Stimulated activated CD8-positive, alpha-beta memory T cell treated with anti-CD3 and anti-CD28 coated beads, Interleukin-4, amount 100 ng/mL, for 48 hours (primary cell): Measurements from ENCODE around the gene PIK3R5.
A peak's percentile ranks its signal among the peaks of the same experiment; 100 is the strongest.
"Not testable (repeated sequence)": the region's sequence is repeated elsewhere in the genome, so short reads cannot be mapped to it uniquely, and the experiment has no call there.

Experiments
- DNase-seq: peaks from one replicate; pipeline ENCODE4 v3.0.0-alpha.2; 2020

The PIK3R5 gene

DNA sequence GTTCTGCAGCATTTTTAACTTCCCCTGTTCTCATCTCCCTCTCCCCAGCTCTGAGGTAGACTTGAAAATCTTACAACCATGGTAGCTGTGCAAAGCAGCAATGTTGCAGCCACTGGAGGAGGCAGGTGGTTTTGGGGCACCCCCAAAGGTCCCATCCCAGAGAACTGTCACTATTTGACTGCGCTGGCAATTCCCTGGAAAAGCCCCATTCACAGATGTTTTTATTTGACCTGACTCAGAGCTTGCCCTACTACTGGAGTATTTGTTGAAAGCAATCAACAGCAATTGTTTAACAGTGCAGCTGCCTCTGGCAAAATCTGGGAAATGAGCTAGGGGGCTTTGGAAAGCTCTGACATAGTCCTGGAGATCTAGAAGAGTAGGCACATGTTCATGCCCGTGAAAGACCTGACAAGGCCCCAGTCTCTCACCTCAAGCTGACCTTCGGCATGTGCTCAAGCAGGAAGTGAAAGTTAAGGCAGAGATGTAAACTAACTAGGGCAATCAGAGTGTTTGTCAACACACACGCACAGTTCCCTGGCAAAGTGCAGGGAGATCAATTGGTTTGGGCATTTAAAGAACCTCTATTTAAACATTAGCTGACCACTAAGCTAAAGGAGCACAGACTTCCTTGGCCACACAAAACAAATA is 19.7 kb upstream of the PIK3R5 start:
- no peak for DNase-seq

DNA sequence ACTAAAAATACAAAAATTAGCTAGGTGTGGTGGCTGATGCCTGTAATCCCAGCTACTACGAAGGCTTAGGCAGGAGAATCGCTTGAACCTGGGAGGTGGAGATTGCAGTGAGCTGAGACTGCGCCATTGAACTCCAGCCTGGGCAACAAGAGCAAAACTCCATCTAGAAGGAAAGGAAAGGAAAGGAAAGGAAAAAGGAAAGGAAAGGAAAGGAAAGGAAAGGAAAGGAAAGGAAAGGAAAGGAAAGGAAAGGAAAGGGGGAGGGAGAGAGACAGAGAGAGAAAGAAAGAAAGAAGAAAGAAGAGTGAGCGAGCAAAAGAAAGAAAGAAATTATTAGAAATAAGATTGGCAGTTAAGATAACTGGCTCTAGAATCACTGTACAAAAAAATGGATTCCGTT is 18.7 kb upstream of the PIK3R5 start:
- DNase-seq = not testable (repeated sequence)

DNA sequence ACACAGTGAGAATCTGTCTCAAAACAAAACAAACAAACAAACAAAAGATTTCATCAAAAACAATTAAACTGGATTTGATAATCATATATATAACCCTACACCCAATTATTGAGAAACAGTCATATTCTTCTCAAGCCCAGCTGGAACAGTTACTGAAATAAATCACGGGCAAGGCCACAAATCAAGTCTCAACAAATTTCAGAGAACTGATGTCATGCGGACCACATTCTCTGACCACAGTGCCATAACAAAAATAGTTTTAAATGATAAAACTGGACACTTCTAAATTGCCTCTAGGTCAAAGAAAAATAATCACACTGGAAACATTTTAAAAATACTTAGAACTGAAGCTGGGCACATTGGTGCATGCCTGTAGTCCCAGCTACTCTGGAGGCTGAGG is 15.9 kb upstream of the PIK3R5 start:
- no peak for DNase-seq

DNA sequence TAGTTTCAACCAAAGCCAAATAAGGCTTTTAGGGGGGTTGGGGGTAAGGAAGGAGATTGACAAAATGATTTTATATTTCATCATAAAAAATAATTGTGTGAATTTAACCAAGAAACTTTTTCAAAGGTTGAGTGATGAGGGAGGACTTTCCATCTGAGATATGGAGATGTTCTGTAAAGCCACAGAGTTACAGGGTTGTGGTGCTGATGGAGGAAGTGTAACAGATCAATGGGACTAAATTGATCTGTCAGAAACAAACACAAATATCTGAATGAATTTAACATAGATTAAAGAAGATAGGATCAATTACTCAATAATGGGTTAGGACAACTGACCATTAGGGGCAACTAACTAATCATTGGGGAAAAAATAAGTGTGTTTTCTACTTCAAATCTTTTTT is 14.2 kb upstream of the PIK3R5 start:
- DNase-seq = no peak

DNA sequence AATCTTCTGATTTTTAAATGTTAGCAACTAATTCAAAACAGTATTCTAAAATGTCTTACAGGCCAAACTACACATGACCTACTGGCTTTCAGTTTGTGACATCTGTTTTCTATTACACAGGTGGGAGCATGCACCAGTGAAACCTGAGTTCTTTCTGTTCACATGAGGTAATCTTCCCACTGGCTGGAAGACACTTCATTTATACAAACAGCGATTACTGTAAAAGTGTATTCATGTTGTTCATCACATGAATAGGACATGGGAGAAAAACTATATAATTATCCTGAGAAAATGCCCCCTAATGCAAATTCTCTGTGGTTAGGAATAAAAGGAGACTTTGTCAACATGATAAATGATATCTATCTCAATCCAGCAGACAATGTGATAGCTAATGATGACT is 11.1 kb upstream of the PIK3R5 start:
- no peak for DNase-seq

DNA sequence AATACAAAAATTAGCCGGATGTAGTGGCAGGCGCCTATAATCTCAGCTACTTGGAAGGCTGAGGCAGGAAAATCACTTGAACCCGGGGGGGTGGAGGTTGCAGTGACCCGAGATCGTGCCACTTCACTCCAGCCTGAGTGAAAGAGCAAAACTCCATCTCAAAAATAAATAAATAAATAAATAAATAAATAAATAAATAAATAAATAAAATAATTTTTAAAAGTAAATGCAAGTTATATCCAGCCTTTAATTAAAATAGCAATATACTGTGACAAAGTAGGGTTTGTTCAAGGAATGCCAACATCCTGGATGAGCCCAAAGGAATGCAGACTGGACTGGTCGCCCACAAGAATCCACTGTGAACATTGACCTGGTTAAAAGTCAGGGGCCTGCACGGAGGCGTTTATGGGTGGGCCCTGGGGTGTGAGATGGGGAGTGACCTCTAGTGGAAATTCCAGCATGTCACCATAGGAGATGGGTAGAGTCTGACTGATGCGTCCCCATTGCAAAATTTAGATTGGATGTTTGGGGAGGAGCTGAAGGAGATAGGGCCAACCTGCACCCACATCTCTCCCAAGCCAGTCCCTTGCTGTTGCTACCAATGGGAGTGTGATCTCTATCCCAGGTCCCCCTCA is 9.7 kb upstream of the PIK3R5 start:
- DNase-seq = no peak

DNA sequence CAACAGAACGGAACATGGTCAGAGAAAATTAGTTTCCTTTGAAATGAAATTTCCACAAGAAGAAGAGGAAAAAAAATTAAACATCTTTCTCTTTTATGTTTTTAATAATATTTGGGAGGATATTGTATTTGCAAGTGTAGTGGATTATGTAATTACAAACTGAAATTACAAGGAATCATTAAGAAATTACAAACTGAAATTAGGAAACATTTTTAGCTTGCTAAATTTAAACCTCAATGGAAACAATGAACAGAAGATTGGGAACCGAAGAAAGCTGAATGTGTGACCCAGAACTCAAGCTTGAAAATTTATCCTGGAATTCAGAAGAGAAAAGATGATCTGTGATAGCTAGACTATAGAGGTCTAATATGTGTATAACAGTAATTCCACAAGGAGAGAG is 4.4 kb upstream of the PIK3R5 start:
- no peak for DNase-seq

DNA sequence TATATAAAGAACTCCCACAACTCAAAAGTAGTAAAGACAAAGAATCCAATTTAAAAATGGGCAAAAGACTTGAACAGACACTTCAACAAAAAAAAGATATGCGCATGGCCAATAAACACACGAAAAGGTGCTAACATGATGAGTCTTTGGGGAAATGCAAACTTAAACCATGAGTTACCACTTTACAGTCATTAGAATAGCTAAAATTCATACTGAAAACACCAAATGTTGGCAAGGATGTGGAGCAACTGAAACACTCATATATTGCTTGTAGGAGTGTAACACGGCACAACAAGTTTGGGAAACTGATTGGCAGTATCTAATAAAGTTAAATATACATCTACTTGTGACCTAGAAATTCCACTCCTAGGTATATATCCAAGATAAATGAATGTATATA is 3.0 kb upstream of the PIK3R5 start:
- DNase-seq = no peak

DNA sequence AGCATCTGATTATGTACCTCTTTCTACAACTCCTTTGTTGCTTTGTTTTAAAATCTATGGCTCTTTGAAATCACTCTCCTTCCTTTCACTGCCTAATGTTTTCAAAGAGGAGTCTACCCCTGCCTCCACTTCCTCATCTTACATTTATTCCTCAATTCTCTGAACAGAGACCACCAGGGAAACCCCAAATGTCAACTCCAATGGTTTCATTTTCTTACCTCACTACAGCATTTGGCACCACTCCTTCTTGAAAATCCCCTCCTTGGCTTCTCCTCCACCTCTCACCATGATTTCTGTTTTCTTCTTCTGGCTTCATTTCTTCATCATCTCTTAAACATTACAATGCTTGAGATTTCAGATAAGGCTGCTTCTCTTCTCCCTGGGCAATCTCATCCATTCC is 2.4 kb upstream of the PIK3R5 start:
- DNase-seq = no peak

DNA sequence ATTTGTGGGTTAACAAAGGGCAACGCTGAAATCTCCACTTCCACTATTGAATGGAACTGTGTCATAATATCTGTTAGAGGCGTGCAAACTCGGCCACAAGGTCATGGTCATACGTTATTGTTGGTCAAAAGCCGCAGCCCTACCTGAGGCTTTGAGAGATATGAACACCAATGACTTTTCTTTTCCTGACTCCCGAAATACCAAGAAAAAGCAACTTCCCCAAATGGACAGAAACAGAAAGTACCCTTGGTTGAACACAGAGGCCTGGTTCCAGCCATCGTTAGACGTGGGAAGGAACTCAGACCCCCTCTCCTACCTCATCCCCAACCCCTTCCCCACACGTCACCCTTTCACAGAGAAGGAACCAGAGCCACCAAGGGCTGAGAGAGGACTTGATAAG is 1.4 kb upstream of the PIK3R5 start:
- no peak for DNase-seq

DNA sequence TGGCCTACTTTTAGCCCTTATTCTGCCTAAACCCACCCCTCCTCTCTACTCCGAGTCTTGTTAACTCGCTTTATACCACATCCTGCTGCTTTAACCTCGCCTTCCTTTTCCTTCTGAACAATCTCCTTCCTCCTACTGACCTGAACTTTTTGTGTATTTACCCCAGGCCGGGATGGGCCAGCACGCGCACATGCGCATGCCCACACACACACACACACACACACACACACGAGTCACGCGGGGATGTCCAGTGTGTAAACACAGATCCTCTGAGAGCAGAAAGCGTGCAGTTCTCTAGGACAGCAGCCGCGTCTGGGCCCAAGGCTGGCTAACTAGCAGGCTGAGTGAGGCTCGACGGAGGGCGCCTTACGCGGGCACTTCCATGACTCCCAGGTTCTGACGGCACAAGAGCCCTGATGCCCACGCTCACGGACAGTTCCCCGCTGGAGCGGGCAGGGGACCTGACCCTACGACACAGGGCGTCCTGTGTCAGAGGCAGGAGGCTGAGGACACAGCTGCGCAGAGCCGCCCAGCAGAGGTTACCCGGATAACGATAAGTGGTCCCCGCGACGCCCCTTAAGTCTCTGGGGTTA is 610 bp downstream of the PIK3R5 start:
- peak; percentile 65 for DNase-seq

DNA sequence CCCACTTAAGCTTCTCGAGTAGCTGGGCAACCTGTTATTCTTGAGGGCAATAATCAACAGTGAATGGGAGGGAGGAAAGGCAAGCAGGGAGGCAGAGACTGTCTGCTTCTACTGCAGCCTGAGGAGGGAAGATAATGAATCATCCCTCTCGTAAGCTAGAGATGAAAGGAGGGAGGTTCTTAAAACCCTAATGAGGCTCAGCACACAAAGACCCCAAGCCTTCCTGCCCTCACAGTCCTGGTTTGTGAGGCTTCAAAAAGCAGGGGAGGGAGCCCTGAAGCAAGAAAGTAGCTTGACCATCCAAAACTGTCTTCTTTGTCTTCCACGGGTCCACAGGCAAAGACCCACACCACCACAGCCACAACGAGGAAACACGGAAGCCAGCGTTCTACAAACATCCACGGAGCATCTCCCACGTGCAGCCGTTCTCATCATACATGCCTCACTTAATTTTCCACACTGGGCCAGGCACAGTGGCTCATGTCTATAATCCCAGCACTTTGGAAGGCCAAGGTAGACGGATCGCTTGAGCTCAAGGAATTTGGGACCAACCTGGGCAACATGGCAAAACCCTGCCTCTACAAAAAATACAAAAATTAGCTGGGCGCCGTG is 1.8 kb downstream of the PIK3R5 start:
- no peak for DNase-seq

DNA sequence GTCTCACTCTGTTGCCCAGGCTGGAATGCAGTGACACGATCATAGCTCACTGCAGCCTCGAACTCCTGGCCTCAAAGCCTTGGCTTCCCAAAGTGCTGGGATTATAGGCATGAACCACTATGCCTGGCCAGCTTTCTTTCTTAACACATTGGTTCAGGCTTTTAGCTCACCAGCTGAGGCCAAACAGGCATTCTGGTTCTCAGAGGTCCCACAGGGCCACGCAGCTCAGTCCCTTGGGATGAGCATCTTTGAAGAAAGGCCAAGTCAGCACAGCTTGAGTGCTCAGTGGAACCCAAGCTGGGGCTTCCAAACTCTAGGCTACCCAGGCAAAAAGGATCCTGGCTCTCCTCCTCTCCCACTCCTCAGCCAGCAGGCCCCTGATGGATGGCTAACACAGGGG is 2.5 kb downstream of the PIK3R5 start:
- DNase-seq = no peak

DNA sequence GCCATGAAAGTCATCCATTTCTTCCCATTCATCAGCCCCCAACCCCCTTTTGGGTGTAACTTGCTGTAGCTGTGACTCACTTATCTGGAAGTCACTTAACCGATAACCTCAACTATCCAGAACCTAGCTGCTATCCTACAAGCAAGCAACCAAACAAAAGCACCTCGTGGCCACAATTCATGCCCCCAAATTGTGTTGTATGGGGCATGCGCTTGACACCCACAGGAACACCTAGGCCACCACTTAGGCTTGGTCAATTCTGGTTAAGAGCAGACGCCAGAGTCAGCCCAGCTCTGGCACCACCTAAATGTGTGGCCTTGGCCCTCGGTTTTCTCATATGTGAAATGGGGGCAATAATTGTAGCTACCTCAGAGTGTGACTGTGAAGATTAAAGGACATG is 3.7 kb downstream of the PIK3R5 start:
- no peak for DNase-seq

DNA sequence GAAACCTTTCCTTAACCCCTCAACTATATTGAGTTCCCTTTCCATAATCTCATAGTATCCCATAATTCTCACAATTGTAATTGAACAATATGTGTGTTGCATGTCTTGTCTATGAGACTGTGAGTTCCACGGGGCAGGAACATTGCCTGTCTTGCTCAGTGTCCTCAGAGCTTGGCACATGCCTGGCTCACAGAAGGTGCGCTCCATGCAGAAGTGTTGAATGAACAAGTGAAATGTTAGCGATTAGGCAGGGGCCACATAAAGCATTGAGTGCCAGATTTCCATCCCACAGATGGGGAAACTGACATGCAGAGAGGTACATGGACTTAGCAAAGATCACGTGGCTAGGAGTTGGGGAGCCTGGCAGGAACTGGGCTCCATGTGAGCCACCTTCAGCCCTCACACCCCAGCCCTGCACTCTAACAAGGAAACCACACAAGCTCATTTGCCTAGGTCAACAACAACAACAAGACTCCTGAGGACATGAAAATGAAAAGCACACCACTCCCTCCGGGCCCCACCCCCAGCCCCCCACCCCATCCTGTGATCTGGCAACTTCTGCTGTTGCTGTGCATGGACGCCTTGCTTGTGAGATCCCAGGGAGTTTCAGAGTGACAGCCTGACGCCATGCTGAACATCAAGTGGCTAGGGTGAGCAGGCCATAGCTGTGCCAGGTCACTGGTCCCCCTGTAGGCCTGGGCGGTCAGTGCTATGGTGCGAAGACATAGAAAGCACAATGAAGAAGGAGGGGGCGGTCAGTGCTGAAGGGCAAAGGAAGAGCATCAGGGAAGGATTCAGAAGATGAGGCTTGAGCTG is 5.0 kb downstream of the PIK3R5 start:
- DNase-seq = no peak

DNA sequence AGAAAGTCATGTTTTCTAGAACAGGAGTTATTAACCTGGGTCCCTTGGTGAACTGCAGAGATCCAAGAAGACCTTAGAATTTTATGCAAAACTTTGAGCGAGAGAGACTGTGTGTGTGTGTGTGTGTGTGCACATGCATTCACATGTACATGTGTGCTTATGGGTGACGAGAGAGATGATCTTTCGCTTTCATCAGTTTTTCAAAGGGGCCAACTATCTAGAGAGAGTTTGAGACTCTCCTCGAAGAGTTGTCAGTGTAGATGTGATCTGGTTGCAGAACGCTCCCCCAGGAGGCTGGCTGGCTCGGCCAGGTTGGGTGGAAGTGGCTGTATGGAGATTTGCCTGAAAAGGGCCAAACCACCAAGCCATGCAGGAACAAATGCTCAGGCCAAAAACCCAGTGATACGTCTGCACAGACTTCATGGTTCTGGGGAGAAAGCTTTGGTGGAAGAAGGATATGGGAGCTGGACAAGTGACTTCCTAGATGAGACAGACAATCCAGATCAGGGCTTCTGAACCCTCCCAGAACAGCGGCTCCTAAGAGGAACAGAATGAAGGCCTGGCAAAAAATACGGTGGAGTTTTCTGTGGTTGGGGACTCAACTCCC is 6.1 kb downstream of the PIK3R5 start:
- no peak for DNase-seq

DNA sequence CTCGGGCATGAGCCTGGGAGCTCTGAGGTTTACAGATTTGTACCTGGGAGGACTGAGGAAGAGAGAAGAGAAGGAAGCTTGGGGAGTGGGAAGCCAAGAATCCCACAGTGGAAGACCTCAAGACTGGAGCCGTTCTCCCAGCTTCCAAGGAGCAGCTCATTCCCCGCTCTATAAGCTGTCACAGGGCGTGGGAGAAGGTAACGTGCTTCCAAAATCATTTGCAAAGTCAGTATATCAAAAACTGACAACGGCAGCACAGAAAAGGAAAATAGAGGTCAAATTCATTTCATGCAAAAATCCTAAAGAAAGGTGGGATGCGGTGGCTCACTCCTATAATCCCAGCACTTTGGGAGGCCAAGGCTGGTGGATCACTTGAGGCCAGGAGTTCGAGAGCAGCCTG is 7.8 kb downstream of the PIK3R5 start:
- DNase-seq = no peak

DNA sequence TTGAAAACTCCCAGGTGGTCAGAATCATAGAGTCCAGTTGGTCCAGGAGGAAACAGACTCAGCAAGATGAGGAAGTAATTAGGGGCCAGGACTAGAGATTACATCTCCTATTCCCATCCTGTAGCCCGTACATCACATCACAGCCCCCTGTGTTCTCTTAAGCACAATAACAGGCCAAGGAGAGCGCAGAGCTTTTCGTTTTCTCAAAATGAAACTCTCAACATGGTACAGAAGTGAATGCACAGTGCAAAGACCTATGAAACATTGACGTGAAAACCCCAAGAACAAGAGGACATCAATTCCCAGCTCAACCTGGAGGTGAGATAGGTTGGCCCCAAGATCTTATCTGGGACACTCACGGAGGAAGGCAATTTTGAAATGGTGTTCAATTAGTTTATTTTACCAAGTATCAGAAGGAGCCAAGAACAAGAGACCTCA is 9.0 kb downstream of the PIK3R5 start:
- no peak for DNase-seq

DNA sequence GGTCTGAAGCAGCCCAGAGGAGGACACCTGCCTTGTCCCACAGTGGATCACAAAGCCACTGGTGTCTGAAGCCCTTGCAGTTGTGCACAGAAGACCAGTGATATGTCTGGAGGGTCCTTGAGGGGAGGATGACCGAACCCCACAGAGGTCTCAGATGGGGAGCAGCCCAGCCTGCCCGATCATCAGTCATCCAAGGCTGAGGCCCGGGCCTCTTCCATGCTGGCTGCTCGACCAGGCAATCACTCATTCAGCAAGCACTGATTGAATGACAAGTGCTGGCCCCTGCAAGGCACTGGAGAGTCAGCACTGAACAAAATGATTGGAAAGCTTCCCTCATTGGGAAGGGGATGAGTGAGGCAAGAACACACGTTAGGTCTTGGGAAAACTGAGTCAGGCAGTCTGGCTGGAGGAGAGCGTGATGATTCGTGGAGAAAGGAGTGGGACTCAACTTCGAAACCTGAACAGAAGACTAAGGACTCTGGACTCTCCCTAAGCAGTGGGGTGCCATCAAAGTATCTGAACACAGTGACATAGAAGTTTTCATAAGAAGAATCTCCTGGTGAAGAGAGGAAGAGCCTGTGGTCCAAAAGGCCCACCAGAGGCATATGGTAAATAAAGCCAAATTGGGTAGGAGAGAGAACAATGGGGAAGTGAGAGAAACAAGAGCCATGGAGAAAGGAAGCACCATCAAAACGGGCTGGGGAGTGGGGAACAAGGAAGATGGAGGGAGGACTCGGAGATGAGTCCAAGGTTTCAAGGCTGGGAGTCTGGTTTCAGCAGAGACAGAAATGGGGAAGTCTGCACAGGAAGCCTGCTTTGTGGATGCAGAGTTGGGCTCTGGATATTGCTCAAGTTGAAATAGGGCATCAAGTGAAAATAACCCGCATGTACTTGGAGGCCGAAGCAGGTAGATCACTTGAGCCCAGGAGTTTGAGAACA is 10.2 kb downstream of the PIK3R5 start:
- DNase-seq = no peak

DNA sequence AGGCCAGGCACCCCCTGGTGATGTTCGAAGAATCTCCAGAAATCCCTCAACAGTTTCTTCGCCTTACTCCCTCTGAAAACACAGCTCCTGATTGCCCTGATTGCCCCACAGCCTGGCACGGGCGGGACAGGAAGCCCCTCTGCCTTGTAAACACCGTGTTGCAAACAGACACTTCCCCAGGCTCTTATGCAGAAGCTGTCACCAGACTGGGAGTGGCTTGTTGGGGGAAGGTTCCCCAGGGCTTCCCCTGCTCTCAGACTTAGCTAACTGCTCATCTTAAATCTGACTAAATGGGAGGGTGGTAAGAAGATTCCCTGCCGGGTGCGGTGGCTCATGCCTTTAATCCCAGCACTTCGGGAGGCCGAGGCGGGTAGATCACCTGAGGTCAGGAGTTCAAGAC is 11.2 kb downstream of the PIK3R5 start:
- peak; percentile 73 for DNase-seq

DNA sequence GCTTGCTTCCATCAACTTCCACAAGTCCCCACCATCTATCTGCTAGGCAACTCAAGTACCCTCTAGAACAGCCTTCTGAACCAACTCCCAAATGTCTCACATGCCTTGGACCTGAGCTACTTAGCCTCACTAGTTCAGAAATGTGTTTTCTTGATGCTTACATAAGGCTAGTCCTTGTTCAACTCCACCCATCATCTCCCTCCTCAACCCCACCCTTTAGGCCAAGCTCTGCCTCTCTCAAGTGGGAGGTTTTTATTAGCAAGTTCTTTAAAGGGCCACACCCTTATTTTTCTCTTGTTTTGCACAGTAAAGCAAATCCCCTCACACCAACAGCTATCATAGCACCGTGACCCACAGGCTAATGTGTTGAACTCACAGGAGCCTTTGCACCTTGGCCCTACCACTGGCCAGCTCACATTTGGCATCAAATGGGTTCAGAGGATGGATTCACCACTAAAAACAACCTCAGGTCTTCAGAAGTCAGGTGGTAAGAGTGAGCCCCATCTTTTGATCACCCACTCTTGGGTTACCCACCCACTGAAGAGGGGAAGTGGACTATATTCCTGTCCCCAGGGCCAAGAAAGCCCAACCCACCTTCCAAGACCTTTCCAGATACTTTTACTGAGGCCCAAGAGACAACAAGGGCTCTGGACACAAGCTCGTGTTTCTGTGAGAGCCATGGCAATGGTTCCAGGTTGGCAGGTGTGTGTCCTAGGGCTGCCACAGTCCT is 12.2 kb downstream of the PIK3R5 start:
- no peak for DNase-seq
